HG03135 (cell line): ENCODE data around the gene TPR.

Experiments used
- ATAC-seq: cut with Tn5 transposase; IDR thresholded peaks from one replicate; pipeline ENCODE4 v1.9.1; 2021; ENCODE audit warnings: mild to moderate bottlenecking, moderate library complexity; ENCODE audit not compliant: unreplicated experiment

TPR gene

DNA sequence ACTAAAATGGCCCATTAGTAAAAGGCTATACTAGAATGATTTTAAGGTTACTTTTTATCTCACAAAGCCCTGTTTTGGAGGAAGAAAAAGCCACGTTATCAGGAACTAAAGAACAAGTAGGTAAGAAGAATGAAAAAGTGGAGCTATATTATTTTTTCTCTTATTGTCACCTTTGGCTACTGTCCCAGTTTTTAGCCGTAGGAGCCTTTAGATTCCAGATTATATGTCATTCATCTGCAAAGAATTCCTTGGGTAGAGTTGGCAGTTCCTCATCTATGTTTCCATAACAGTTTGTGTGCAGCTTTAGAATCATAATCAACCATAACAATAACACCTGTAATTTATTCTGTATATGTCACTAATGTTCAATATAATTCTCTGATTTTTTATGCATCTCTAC lies 83.8 kb downstream of the TPR start:
- no peak for ATAC-seq

DNA sequence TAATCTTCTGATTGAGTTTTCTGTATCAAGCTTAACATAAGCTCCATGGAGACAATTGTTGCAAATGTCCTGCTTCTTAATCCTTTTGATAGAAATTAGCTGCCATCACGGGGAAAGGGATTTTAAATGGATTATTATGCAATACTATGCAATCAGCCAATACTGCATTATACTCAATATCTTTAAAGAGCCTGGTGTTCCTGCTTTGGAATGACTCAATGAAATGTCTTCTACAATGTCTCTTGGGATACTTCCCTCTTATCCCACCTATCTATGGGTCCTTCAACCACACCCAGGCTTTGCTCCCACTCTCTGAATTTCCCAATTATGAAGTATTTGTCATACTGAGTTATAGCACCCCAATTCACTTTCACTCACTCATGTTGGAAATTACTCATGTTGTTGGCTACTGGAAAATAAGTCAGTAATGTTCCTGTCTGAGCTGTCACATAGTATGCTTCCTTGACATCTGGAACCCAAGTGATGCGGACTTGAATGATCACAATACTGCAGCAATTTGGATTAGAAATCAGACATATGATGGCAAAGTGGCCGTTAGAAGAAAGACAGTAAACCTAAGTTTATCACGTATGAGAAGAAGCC lies 85.0 kb downstream of the TPR start:
- ATAC-seq, result no peak

DNA sequence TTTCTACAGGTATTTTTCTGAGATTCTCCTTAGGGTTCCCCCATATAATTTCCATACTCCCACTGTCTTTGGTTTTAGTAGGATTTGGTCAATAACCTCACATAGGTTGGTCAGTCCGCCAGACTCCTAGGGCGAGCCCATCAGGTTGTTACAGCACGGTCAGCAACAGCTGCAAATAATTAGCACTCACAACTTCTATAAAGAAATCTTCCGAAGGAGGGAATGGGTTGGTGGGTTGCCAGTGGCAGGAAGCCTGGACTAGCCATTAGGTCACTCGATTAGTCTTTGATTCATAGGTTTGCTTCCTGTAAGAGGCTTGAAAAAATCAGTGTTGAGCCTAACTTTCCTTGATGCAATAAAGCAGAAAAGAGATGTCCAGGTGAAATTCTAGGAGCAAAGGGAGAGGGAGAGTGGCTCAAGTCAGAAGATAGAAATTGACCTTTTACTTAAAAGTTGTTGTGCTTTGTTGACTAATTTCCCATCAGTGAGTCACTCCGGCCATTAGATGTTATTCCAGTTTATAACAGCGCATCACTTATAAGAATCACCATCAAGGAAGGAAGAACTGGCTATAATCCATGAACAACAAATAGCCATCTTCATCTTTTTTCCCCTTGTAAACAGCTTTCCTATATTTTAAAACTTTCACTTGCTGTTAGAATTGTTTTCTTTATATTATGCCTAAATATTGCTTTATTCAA lies 88.3 kb downstream of the TPR start:
- ATAC-seq, result no peak

DNA sequence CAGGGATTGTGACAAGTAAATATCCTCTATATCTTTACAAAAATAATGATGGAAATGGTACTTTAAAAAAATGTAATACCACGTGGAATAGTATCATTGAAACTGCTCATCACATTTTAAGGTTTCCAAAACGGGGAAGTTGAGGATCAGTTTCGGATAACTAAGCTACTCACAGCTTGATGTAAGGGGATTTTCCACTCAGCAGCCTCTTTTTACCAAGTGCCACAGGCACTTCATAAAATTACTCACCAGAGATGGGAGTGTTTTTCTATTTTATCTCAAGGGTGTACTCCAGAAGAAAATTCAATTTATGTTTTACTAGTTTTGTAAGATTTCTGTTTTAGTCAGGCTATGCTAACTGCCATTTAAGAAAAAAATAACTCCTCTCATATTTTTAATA lies 91.7 kb downstream of the TPR start:
- no peak for ATAC-seq

DNA sequence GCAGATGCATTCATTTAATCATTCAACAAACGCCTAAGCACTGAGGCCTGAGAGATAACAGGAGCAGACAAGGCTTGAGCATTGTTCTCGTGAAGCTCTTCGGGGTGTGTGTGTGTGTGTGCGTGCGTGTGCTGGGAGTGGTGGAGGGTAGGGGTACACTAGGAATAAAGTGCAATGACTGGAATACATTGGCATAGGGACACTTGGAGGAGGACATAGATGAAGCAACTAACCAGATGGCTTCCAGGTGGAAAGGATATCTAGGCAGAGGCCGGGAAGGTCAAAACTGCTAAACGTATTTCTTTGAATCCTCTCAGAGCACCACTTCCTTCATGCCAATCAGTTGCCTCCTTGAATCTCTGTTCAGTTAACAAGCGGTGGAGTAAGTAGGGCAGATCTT lies 92.6 kb downstream of the TPR start:
- no peak for ATAC-seq

DNA sequence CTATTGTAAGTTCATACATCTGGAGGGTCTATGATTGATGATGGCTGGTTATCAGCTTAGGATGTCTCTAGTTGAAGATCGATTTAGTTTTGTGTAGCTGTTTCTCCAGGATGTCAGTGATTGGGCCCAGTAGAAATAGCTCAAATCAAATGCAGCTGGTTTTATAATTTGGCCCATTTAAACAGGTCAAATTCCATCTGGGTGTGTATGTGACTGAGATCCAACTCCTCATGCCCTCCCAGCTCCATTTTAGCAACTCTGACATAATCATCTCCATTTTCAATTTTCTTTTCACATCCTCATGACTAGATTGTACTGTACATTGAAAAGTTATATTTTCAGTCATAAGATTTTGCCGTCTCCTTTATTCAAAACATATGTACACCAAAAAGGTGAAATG lies 99.2 kb downstream of the TPR start:
- no peak for ATAC-seq

DNA sequence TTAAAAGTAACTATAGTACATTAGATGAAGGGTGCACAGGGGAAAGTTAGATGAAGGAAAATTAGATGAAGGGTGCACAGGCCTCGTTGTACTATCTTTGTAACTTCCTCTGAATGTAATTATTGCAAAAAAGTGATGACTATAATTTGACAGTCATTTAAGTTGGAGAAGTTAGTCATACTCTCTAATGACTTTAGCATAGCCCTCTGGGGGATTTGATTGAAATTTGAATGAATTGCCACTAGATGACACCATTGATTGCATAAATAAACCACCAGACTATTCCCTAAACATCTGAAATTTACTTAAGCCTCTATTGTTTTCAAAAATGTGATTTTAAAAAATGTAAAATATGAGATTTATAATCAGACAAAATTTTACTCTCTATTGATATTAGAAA lies 102.6 kb downstream of the TPR start:
- ATAC-seq, result no peak

DNA sequence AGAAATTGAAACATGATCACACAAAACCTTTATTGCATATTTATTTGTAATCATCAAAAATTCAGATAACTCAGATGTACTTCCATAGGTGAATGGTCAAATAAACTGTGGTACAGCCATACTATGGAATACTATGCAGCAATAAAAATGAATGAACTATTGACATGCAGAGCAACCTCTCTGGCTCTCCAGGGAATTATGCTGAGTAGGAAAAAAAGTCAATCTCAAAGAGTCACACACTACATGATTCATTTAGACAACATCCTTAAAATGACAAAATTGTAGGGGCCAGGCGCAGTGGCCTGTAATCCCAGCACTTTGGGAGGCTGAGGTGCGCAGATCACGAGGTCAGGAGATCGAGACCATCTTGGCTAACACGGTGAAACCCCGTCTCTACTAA lies 104.0 kb downstream of the TPR start:
- ATAC-seq, result no peak
